Endothelial cell of umbilical vein (primary cell): ENCODE data around the gene R3HDM2. TPM values are rescaled to one million over a fixed set of nuclear protein-coding genes. Genes with fewer than 3 reads are reported as not detected.

Source experiments
- BruUV-seq: library from RNA; stranded (reverse); fragments of 400-500 nt; replicated peaks from 2 replicates; lab custom pipeline; 2021; lab: Mats Ljungman, UMichigan
- CTCF ChIA-PET: fragments of 300-600, 350-600 bp; sonication (Branson Sonifier 250); formaldehyde crosslinking; loops from one replicate; lab custom pipeline; 2021; ENCODE audit warnings: antibody characterized with exemption, inconsistent platforms; lab: Charles Lee
- POLR2A ChIA-PET: fragments of 300-600, 350-600 bp; sonication (Branson Sonifier 250); formaldehyde crosslinking; loops from one replicate; lab custom pipeline; 2021; ENCODE audit warnings: antibody characterized with exemption, inconsistent platforms; lab: Charles Lee
- DNase-seq: peaks from one replicate; pipeline ENCODE4 v3.0.0-alpha.2; 2011; ENCODE audit warnings: low read depth, low spot score
- FAIRE-seq: peaks from 2 replicates; lab custom pipeline; 2011; peaks lifted over from hg19 to GRCh38; lab: Jason Lieb, UNC
- H2AFZ ChIP-seq: 2 replicates; pipeline ENCODE4 v1.6.0; 2012; ENCODE audit warnings: low read depth, low read length, control low read depth, inconsistent platforms
- H3K27ac ChIP-seq: 2 replicates; pipeline ENCODE4 v1.5.1; 2011; ENCODE audit warnings: low read depth, mild to moderate bottlenecking, control low read depth, low read length, moderate library complexity; ENCODE audit not compliant: insufficient read depth
- H3K27me3 ChIP-seq, 2 experiments: 2 replicates each; pipeline versions ENCODE4 v1.6.0 to v1.6.1; 2011; ENCODE audit warnings: low read length in 2 of 2, mixed read lengths in 1 of 2; ENCODE audit not compliant: control insufficient read depth in 2 of 2, insufficient read depth in 2 of 2
- H3K36me3 ChIP-seq, 2 experiments: 2 replicates in 1 of 2; 3 replicates in 1 of 2; pipeline ENCODE4 v1.5.1; 2011; ENCODE audit warnings: low read length in 2 of 2, mild to moderate bottlenecking in 1 of 2, moderate library complexity in 1 of 2; ENCODE audit not compliant: control insufficient read depth in 2 of 2, insufficient read depth in 2 of 2; ENCODE audit errors: extremely low read depth in 1 of 2
- H3K4me1 ChIP-seq: 3 replicates; pipeline ENCODE4 v1.5.1; 2011; ENCODE audit warnings: mild to moderate bottlenecking, low read length; ENCODE audit not compliant: control insufficient read depth, insufficient read depth; ENCODE audit errors: extremely low read depth
- H3K4me2 ChIP-seq: 2 replicates; pipeline ENCODE4 v1.6.1; 2011; ENCODE audit warnings: low read length, control low read depth, mixed read lengths; ENCODE audit not compliant: insufficient read depth
- H3K4me3 ChIP-seq, 3 experiments: fragments of 200-600 bp in 1 of 3; sonication (generic), shearing (Covaris generic) in 1 of 3; replicated peaks in 1 of 3; 2 replicates each; pipeline ENCODE4 v1.5.1; 2011 to 2016; ENCODE audit warnings: control low read depth in 3 of 3, low read length in 3 of 3, mild to moderate bottlenecking in 2 of 3, inconsistent platforms in 1 of 3, low read depth in 1 of 3, moderate library complexity in 1 of 3; ENCODE audit not compliant: insufficient read depth in 1 of 3
- H3K79me2 ChIP-seq: 2 replicates; pipeline ENCODE4 v1.6.0; 2012; ENCODE audit warnings: low read length, inconsistent platforms; ENCODE audit not compliant: control insufficient read depth, insufficient read depth
- H3K9ac ChIP-seq: replicated peaks from 2 replicates; pipeline ENCODE3; 2011; ENCODE audit warnings: low read length, control low read depth; ENCODE audit not compliant: insufficient read depth; ENCODE audit errors: extremely low read depth
- H3K9me1 ChIP-seq: replicated peaks from 3 replicates; pipeline ENCODE4 v1.6.0; 2011; ENCODE audit warnings: mild to moderate bottlenecking, low read length; ENCODE audit not compliant: control insufficient read depth, insufficient read depth; ENCODE audit errors: extremely low read depth
- H3K9me3 ChIP-seq: replicated peaks from 2 replicates; pipeline ENCODE4 v1.5.1; 2012; ENCODE audit warnings: low read length, inconsistent platforms; ENCODE audit not compliant: control insufficient read depth, insufficient read depth
- H4K20me1 ChIP-seq: replicated peaks from 2 replicates; pipeline ENCODE3; 2011; ENCODE audit warnings: mild to moderate bottlenecking, low read length; ENCODE audit not compliant: control insufficient read depth, insufficient read depth; ENCODE audit errors: extremely low read depth
- EZH2 ChIP-seq: IDR thresholded peaks from 2 replicates; pipeline ENCODE4 v1.6.1; 2012; ENCODE audit warnings: borderline replicate concordance, low read depth, mild to moderate bottlenecking, moderate library complexity, low read length, inconsistent platforms; ENCODE audit not compliant: severe bottlenecking
- FOS ChIP-seq: IDR thresholded peaks from 2 replicates; pipeline ENCODE4 v1.6.1; 2011; ENCODE audit warnings: mild to moderate bottlenecking, low read length, moderate library complexity, borderline replicate concordance; ENCODE audit not compliant: insufficient read depth
- GATA2 ChIP-seq: IDR thresholded peaks from 2 replicates; pipeline ENCODE4 v1.7.0; 2011; ENCODE audit warnings: low read depth, mild to moderate bottlenecking, moderate library complexity, mixed read lengths, low read length; ENCODE audit not compliant: insufficient read length, insufficient read depth
- JUN ChIP-seq: IDR thresholded peaks from 2 replicates; pipeline ENCODE4 v1.6.1; 2011; ENCODE audit warnings: borderline replicate concordance, low read depth; ENCODE audit not compliant: insufficient read length, insufficient read depth
- MYC ChIP-seq: IDR thresholded peaks from one replicate; pipeline ENCODE4 v1.6.1; 2011; ENCODE audit warnings: mild to moderate bottlenecking, low read depth, low read length
- POLR2A ChIP-seq: IDR thresholded peaks from 2 replicates; pipeline ENCODE4 v1.6.1; 2012; ENCODE audit warnings: low read depth, mild to moderate bottlenecking, control low read depth, low read length
- POLR2AphosphoS5 ChIP-seq: IDR thresholded peaks from 2 replicates; pipeline ENCODE4 v1.6.1; 2012; ENCODE audit warnings: low read depth, mild to moderate bottlenecking, control low read depth, low read length, moderate library complexity; ENCODE audit not compliant: insufficient read depth
- dilution Hi-C: fragments of 300-500 bp; cut with MboI; formaldehyde crosslinking; loops from one replicate; pipeline ENCODE4 v1.15.0; 2019; ENCODE audit warnings: low sequenced_read_pairs; ENCODE audit not compliant: extremely low pct_ligation_motif_present
- intact Hi-C: fragments of 100-400 bp; cut with micrococcal nuclease; formaldehyde crosslinking; loops from one replicate; pipeline ENCODE4 v1.10.0; 2022
- polyA plus RNA-seq, 4 experiments: library from polyadenylated mRNA; depleted of rRNA in 3 of 4; stranded (reverse) in 3 of 4; unstranded in 1 of 4; fragments of >200 nt; gene quantifications; 2 replicates each; pipeline versions ENCODE4 v1.2.1 to v1.2.3, GENCODE V29; 2011 to 2012; ENCODE audit warnings: missing spikeins in 1 of 4
- total RNA-seq: library from RNA; stranded (reverse); gene quantifications from 2 replicates; pipeline ENCODE4 v1.2.3, GENCODE V29; 2021
- TF ChIP-seq, protein P1 (sequence below), 2 donors: IDR thresholded peaks; 1 replicate in 1 of 2; 2 replicates in 1 of 2; pipeline ENCODE4 v1.5.1; 2011; ENCODE audit warnings: low read length in 2 of 2, mild to moderate bottlenecking in 2 of 2, moderate library complexity in 2 of 2, control low read depth in 1 of 2, inconsistent platforms in 1 of 2, low read depth in 1 of 2; ENCODE audit not compliant: insufficient read depth in 1 of 2; ENCODE audit errors: extremely low read depth in 1 of 2
- TF ChIP-seq, protein P2 (sequence below): IDR thresholded peaks from 2 replicates; pipeline ENCODE4 v1.6.1; 2011; ENCODE audit not compliant: insufficient read depth, insufficient read length

R3HDM2 gene
- total and polyA plus RNA-seq, 2 donors (not counting 3 experiments of a cell fraction or from before 2014, with no cell fraction given): 26.1 to 31.3 TPM

DNA sequence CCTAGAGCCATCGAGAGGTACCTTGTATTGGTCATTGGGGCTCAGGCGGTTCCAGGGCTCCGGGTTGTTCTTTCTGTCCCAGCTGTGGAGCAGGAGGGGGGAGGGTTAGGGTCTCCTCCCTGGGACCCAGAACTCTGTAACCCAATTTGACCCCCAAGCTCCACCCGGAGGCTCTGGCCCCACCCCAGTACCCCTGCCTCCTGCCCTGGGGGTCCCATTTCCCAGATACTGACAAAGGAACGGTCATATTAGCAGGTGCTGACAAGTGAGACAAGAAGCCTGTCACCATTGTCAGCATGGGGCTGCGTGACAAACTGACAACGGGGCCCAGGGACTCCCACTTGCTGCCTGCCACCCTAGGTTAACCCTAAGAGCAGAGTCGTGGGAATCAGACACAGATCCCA, 195.1 kb downstream of the R3HDM2 start:
- DNase-seq (no peak), FAIRE-seq (no peak)
- H3K27ac ChIP-seq: no peak overlapping the region
- H3K27me3 ChIP-seq: peaks cover 32 to 38% of the 10 kb centered on the region in 2 experiments
- ChIA-PET CTCF (no interaction called here), POLR2A (no interaction called here)
- dilution Hi-C loops: no loop called here
- peaks cover 12% of the 10 kb centered on the region for H3K79me2 ChIP-seq
- no TSS peak for BruUV-seq
- H4K20me1 ChIP-seq: no peaks in the 10 kb centered on the region
- no peak overlapping the region for H3K9ac ChIP-seq
- H3K9me3 ChIP-seq: no peaks in the 10 kb centered on the region
- peaks cover 3 to 27% of the 10 kb centered on the region in 2 experiments for H3K36me3 ChIP-seq
- no peak overlapping the region for H3K4me3 ChIP-seq
- no peak overlapping the region for H2AFZ ChIP-seq
- H3K4me1 ChIP-seq: peaks cover 28% of the 10 kb centered on the region
- no peak for TF ChIP-seq MYC
- no peak for TF ChIP-seq GATA2
- no peak for TF ChIP-seq POLR2A
- TF ChIP-seq EZH2: no peak
- no peak for TF ChIP-seq JUN
- TF ChIP-seq FOS: no peak
- TF ChIP-seq, protein P1, sequence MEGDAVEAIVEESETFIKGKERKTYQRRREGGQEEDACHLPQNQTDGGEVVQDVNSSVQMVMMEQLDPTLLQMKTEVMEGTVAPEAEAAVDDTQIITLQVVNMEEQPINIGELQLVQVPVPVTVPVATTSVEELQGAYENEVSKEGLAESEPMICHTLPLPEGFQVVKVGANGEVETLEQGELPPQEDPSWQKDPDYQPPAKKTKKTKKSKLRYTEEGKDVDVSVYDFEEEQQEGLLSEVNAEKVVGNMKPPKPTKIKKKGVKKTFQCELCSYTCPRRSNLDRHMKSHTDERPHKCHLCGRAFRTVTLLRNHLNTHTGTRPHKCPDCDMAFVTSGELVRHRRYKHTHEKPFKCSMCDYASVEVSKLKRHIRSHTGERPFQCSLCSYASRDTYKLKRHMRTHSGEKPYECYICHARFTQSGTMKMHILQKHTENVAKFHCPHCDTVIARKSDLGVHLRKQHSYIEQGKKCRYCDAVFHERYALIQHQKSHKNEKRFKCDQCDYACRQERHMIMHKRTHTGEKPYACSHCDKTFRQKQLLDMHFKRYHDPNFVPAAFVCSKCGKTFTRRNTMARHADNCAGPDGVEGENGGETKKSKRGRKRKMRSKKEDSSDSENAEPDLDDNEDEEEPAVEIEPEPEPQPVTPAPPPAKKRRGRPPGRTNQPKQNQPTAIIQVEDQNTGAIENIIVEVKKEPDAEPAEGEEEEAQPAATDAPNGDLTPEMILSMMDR (IDR thresholded peaks at IDR 0.05; ENCODE audit: extremely low read depth in 1 of 2, insufficient read depth in 1 of 2, low read depth in 1 of 2, low read length in 2 of 2): no peak
- no peak for TF ChIP-seq POLR2AphosphoS5
- TF ChIP-seq, protein P2, sequence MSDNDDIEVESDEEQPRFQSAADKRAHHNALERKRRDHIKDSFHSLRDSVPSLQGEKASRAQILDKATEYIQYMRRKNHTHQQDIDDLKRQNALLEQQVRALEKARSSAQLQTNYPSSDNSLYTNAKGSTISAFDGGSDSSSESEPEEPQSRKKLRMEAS: no peak
- intact Hi-C loops: no loop called here
- H3K9me1 ChIP-seq: no peaks in the 10 kb centered on the region
- H3K4me2 ChIP-seq: no peak overlapping the region
